AG10803 (cell line): Measurements from ENCODE around the gene SPOUT1.
A peak's percentile ranks its signal among the peaks of the same experiment; 100 is the strongest.

Experiments
- DNase-seq: peaks from one replicate; pipeline ENCODE4 v3.0.0; 2010; ENCODE audit warnings: low read depth
- H3K4me3 ChIP-seq: 2 replicates; pipeline ENCODE4 v1.5.1; 2011; ENCODE audit warnings: mild to moderate bottlenecking, low read length, control low read depth
- CTCF ChIP-seq: conservative IDR thresholded peaks from 2 replicates; pipeline ENCODE4 v1.5.1; 2011; ENCODE audit warnings: mild to moderate bottlenecking, low read length, control low read depth, inconsistent platforms

The SPOUT1 gene

GRCh38 chr9:128822407-128823042 is 7.1 kb downstream of the SPOUT1 start:
- DNase-seq: no peak
- H3K4me3 ChIP-seq: no peak overlapping the region
- TF ChIP-seq CTCF: no peak

GRCh38 chr9:128821584-128822406 is 7.8 kb downstream of the SPOUT1 start:
- no peak for TF ChIP-seq CTCF
- no peak overlapping the region for H3K4me3 ChIP-seq
- DNase-seq: no peak

GRCh38 chr9:128820665-128821583 is 8.7 kb downstream of the SPOUT1 start:
- no peak for DNase-seq
- TF ChIP-seq CTCF: no peak
- H3K4me3 ChIP-seq: no peak overlapping the region

- DNase-seq: peak; percentile 49
- peak overlapping the region; percentile 71 for H3K4me3 ChIP-seq
- TF ChIP-seq CTCF: no peak
Observed at GRCh38 chr9:128819716-128820664, 9.6 kb downstream of the SPOUT1 start.

- H3K4me3 ChIP-seq: peak overlapping the region; percentile 71
- DNase-seq: no peak
- no peak for TF ChIP-seq CTCF
Observed at GRCh38 chr9:128818839-128819715, 10.5 kb downstream of the SPOUT1 start.
